Activated CD4-positive, alpha-beta T cell treated with anti-CD3 and anti-CD28 coated beads, Interleukin-2, Interleukin-4, amounts not matched to agents 100 ng/mL and 50 ng/mL, durations not matched to agents 16 hours and 8 hours (primary cell): ENCODE measurements around the gene GPANK1.

Experiments
- DNase-seq: peaks from one replicate; pipeline ENCODE4 v3.0.0-alpha.2; 2020; ENCODE audit warnings: low spot score

The GPANK1 gene

GRCh38 chr6:31639449-31639861 is 25.3 kb downstream of the GPANK1 start:
- no peak for DNase-seq

- no peak for DNase-seq
Observed at GRCh38 chr6:31639043-31639442, 25.8 kb downstream of the GPANK1 start.

GRCh38 chr6:31636698-31637596 is 27.9 kb downstream of the GPANK1 start:
- no peak for DNase-seq

GRCh38 chr6:31634969-31635575 is 29.7 kb downstream of the GPANK1 start:
- DNase-seq: no peak

GRCh38 chr6:31634131-31634530 is 30.7 kb downstream of the GPANK1 start:
- no peak for DNase-seq

GRCh38 chr6:31633447-31633846 is 31.4 kb downstream of the GPANK1 start:
- no peak for DNase-seq

GRCh38 chr6:31632279-31632946 is 32.4 kb downstream of the GPANK1 start:
- DNase-seq: no peak

- DNase-seq: no peak
Observed at GRCh38 chr6:31631681-31632278, 33.0 kb downstream of the GPANK1 start.

- no peak for DNase-seq
Observed at GRCh38 chr6:31631209-31631608, 33.6 kb downstream of the GPANK1 start.

GRCh38 chr6:31630177-31630934 is 34.4 kb downstream of the GPANK1 start:
- no peak for DNase-seq

- no peak for DNase-seq
Observed at GRCh38 chr6:31629014-31629413, 35.8 kb downstream of the GPANK1 start.

- DNase-seq: no peak
Observed at GRCh38 chr6:31627690-31628287, 37.0 kb downstream of the GPANK1 start.

GRCh38 chr6:31626952-31627351 is 37.8 kb downstream of the GPANK1 start:
- DNase-seq: no peak

- DNase-seq: no peak
Observed at GRCh38 chr6:31624070-31624469, 40.7 kb downstream of the GPANK1 start.

- DNase-seq: no peak
Observed at GRCh38 chr6:31622684-31623091, 42.1 kb downstream of the GPANK1 start.

- no peak for DNase-seq
Observed at GRCh38 chr6:31621991-31622390, 42.8 kb downstream of the GPANK1 start.

GRCh38 chr6:31621320-31621939 is 43.4 kb downstream of the GPANK1 start:
- no peak for DNase-seq

GRCh38 chr6:31620586-31621319 is 44.0 kb downstream of the GPANK1 start, which contains the start of gene PRRC2A:
Gene PRRC2A (plus strand): TSS chr6:31620715. CDS start chr6:31622790, 2,075 bp downstream.
- peak; percentile 76 for DNase-seq

- peak; percentile 99 for DNase-seq
Observed at GRCh38 chr6:31619805-31620585, 44.8 kb downstream of the GPANK1 start.
